Fibroblast of lung (primary cell): Measurements from ENCODE around the gene CCDC57. TPM values are rescaled to one million over a fixed set of nuclear protein-coding genes. Genes with fewer than 3 reads are reported as not detected.

Source experiments
- DNase-seq, 2 donors: peaks; one replicate each; pipeline versions ENCODE4 v3.0.0 to v3.0.0-alpha.2; 2010; ENCODE audit warnings: low read depth in 2 of 2
- H2AFZ ChIP-seq: 2 replicates; pipeline ENCODE4 v1.5.1; 2012; ENCODE audit warnings: low read length, control low read depth, inconsistent platforms
- H3K27ac ChIP-seq: 2 replicates; pipeline ENCODE4 v1.5.1; 2011; ENCODE audit warnings: low read length, control low read depth; ENCODE audit not compliant: insufficient read depth
- H3K27me3 ChIP-seq: 2 replicates; pipeline ENCODE4 v1.5.1; 2011; ENCODE audit warnings: mild to moderate bottlenecking, low read length; ENCODE audit not compliant: control insufficient read depth, insufficient read depth
- H3K36me3 ChIP-seq: 2 replicates; pipeline ENCODE4 v1.5.1; 2011; ENCODE audit warnings: low read length; ENCODE audit not compliant: control insufficient read depth, insufficient read depth
- H3K4me1 ChIP-seq: 2 replicates; pipeline ENCODE4 v1.5.1; 2011; ENCODE audit warnings: low read length; ENCODE audit not compliant: control insufficient read depth, insufficient read depth; ENCODE audit errors: extremely low read depth
- H3K4me2 ChIP-seq: 2 replicates; pipeline ENCODE4 v1.5.1; 2011; ENCODE audit warnings: low read length, control low read depth; ENCODE audit not compliant: insufficient read depth; ENCODE audit errors: extremely low read depth
- H3K4me3 ChIP-seq, 4 experiments: fragments of 200-600 bp in 1 of 4; sonication (generic) in 1 of 4; replicated peaks in 1 of 4; 2 replicates each; pipeline ENCODE4 v1.5.1; 2011 to 2016; ENCODE audit warnings: low read length in 4 of 4, low read depth in 3 of 4, mild to moderate bottlenecking in 3 of 4, control low read depth in 2 of 4, inconsistent platforms in 1 of 4, mixed read lengths in 1 of 4; ENCODE audit not compliant: insufficient read depth in 1 of 4; ENCODE audit errors: control extremely low read depth in 1 of 4
- H3K79me2 ChIP-seq: 2 replicates; pipeline ENCODE4 v1.5.1; 2012; ENCODE audit warnings: mild to moderate bottlenecking, low read length, inconsistent platforms; ENCODE audit not compliant: control insufficient read depth, insufficient read depth
- H3K9ac ChIP-seq: 2 replicates; pipeline ENCODE4 v1.5.1; 2011; ENCODE audit warnings: mild to moderate bottlenecking, low read length, control low read depth; ENCODE audit not compliant: insufficient read depth
- H3K9me3 ChIP-seq: 2 replicates; pipeline ENCODE4 v1.5.1; 2012; ENCODE audit warnings: low read depth, low read length; ENCODE audit not compliant: control insufficient read depth, insufficient read depth
- H4K20me1 ChIP-seq: 2 replicates; pipeline ENCODE4 v1.5.1; 2011; ENCODE audit warnings: low read length; ENCODE audit not compliant: control insufficient read depth, insufficient read depth; ENCODE audit errors: extremely low read depth
- EZH2 ChIP-seq: IDR thresholded peaks from 2 replicates; pipeline ENCODE4 v1.5.1; 2012; ENCODE audit warnings: low read length, control low read depth, mild to moderate bottlenecking; ENCODE audit errors: missing control alignments
- polyA plus RNA-seq, 2 donors: library from polyadenylated mRNA; depleted of rRNA in 1 of 2; stranded (reverse) in 1 of 2; unstranded in 1 of 2; fragments of >200 nt; gene quantifications; 2 replicates each; pipeline ENCODE4 v1.2.1, GENCODE V29; 2011 to 2012; ENCODE audit warnings: missing spikeins in 1 of 2
- total RNA-seq: library from RNA; depleted of rRNA; stranded (reverse); fragments of >200 nt; gene quantifications from 2 replicates; pipeline ENCODE4 v1.2.1, GENCODE V29; 2014
- TF ChIP-seq, protein P1 (sequence below), 2 donors: IDR thresholded peaks in 1 of 2; conservative IDR thresholded peaks in 1 of 2; 1 replicate in 1 of 2; 2 replicates in 1 of 2; pipeline ENCODE4 v1.5.1; 2011 to 2012; ENCODE audit warnings: low read length in 2 of 2, control low read depth in 1 of 2, inconsistent platforms in 1 of 2, low read depth in 1 of 2, mild to moderate bottlenecking in 1 of 2

Gene CCDC57
- total and polyA plus RNA-seq, 2 donors (not counting 1 experiment from before 2014, with no cell fraction given): 7.1 to 10.1 TPM

DNA sequence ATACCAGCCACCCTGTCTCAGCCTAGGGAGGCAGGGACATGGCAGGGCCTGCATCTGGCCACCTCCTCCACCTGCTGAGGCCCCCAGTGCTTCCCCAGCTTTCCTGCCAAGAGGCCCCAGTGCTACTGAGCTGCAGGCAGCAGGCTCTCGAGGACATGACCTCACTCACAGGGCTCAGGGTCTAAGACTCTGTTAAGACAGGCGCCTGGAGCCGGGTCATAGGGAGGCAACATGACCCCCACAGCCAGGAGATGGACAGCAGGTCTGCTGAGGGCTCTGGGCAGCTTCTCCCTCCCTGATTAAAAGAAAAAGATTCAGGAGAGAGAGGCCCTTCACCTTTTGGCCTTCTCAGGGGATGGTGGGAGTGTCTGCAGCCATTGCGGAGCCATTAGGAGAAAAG, 91.4 kb downstream of the CCDC57 start:
- H4K20me1 ChIP-seq: no peaks in the 10 kb centered on the region
- H3K9ac ChIP-seq: no peak overlapping the region
- no peak overlapping the region for H2AFZ ChIP-seq
- TF ChIP-seq EZH2: no peak
- TF ChIP-seq, protein P1, sequence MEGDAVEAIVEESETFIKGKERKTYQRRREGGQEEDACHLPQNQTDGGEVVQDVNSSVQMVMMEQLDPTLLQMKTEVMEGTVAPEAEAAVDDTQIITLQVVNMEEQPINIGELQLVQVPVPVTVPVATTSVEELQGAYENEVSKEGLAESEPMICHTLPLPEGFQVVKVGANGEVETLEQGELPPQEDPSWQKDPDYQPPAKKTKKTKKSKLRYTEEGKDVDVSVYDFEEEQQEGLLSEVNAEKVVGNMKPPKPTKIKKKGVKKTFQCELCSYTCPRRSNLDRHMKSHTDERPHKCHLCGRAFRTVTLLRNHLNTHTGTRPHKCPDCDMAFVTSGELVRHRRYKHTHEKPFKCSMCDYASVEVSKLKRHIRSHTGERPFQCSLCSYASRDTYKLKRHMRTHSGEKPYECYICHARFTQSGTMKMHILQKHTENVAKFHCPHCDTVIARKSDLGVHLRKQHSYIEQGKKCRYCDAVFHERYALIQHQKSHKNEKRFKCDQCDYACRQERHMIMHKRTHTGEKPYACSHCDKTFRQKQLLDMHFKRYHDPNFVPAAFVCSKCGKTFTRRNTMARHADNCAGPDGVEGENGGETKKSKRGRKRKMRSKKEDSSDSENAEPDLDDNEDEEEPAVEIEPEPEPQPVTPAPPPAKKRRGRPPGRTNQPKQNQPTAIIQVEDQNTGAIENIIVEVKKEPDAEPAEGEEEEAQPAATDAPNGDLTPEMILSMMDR (conservative IDR thresholded peaks at IDR 0.05 in 1 of 2, IDR thresholded peaks at IDR 0.05 in 1 of 2; ENCODE audit: low read depth in 1 of 2, low read length in 2 of 2): no peak
- no peaks in the 10 kb centered on the region for H3K9me3 ChIP-seq
- H3K27ac ChIP-seq: no peak overlapping the region
- H3K4me3 ChIP-seq: no peak overlapping the region
- no peaks in the 10 kb centered on the region for H3K27me3 ChIP-seq
- H3K4me2 ChIP-seq: no peak overlapping the region
- H3K79me2 ChIP-seq: no peaks in the 10 kb centered on the region
- H3K36me3 ChIP-seq: no peaks in the 10 kb centered on the region
- no peak for DNase-seq
- no peaks in the 10 kb centered on the region for H3K4me1 ChIP-seq

DNA sequence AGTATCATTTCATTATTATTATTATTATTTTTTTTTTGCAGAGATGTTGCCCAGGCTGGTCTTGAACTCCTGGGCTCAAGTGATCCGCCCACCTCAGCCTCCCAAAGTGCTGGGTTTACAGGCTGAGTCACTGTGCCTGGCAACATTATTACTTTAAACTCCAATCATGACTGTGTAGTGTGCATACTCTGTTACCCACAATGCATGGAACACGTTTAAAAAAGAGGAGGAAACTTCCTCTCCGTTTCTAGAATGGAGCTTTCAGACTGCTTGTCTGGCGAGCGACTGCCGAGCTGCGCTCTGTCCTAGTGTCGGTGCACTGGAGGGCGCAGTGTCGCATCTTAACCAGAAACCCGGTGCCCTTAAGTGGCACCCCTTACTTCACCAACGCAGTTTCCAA, 92.5 kb downstream of the CCDC57 start:
- H3K4me3 ChIP-seq: no peak overlapping the region
- H3K9ac ChIP-seq: no peak overlapping the region
- no peaks in the 10 kb centered on the region for H3K27me3 ChIP-seq
- no peak overlapping the region for H3K4me2 ChIP-seq
- H3K27ac ChIP-seq: no peak overlapping the region
- TF ChIP-seq, protein P1 (conservative IDR thresholded peaks at IDR 0.05 in 1 of 2, IDR thresholded peaks at IDR 0.05 in 1 of 2; ENCODE audit: low read depth in 1 of 2, low read length in 2 of 2): no peak
- no peak for TF ChIP-seq EZH2
- no peaks in the 10 kb centered on the region for H3K36me3 ChIP-seq
- no peaks in the 10 kb centered on the region for H3K9me3 ChIP-seq
- H3K4me1 ChIP-seq: no peaks in the 10 kb centered on the region
- peak; percentile 43 to 52 for DNase-seq
- no peaks in the 10 kb centered on the region for H3K79me2 ChIP-seq
- H4K20me1 ChIP-seq: no peaks in the 10 kb centered on the region
- no peak overlapping the region for H2AFZ ChIP-seq

DNA sequence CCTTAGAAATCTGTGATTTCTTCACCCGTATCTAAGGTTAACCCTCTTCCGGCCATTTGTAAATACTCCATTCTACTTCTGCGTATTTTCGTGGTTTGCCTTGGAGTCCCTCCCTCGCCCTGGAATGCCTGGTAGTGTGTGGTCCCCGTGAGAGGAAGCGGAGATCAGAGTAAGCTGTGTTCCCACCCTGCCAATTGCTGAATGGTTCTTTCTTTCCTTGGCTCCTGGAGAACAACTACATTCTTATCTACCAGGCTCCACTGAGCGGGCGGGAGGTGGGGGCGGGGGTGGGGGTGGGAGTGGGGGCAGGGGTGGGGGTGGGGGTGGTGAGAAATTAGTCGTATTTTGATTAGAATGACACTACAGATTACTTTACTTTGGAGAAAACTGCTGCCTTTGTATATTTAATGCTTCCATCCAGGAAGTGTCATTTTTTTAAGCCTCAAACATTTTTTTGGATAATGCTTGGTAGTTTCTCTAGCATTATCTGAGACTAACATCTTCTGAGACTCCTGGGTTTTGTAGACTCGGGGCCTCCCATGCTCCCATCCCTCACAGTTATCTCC, 93.7 kb downstream of the CCDC57 start:
- no peak overlapping the region for H2AFZ ChIP-seq
- H3K9ac ChIP-seq: no peak overlapping the region
- no peaks in the 10 kb centered on the region for H3K36me3 ChIP-seq
- no peak overlapping the region for H3K4me3 ChIP-seq
- TF ChIP-seq, protein P1 (conservative IDR thresholded peaks at IDR 0.05 in 1 of 2, IDR thresholded peaks at IDR 0.05 in 1 of 2; ENCODE audit: low read depth in 1 of 2, low read length in 2 of 2): no peak
- TF ChIP-seq EZH2: no peak
- no peaks in the 10 kb centered on the region for H4K20me1 ChIP-seq
- H3K27me3 ChIP-seq: no peaks in the 10 kb centered on the region
- DNase-seq: peak in 1 of 2 donors; percentile 77
- H3K79me2 ChIP-seq: no peaks in the 10 kb centered on the region
- no peaks in the 10 kb centered on the region for H3K4me1 ChIP-seq
- H3K9me3 ChIP-seq: no peaks in the 10 kb centered on the region
- no peak overlapping the region for H3K27ac ChIP-seq
- no peak overlapping the region for H3K4me2 ChIP-seq
